HepG2 (cell line): ENCODE measurements around the gene BCAS3. TPM values are rescaled to one million over a fixed set of nuclear protein-coding genes. Genes with fewer than 3 reads are reported as not detected.

ENCODE experiments used
- HIVEP1 ChIP-seq: sonication (generic); formaldehyde crosslinking; IDR thresholded peaks from 2 replicates; pipeline ENCODE4 v1.4.0; 2020; ENCODE audit warnings: mild to moderate bottlenecking, missing genetic modification reagents
- RAD21 ChIP-seq: fragments of 450-650 bp; formaldehyde crosslinking; IDR thresholded peaks from 2 replicates; pipeline ENCODE4 v1.5.0; 2020; ENCODE audit warnings: mild to moderate bottlenecking
- RARG ChIP-seq: sonication (generic); formaldehyde crosslinking; IDR thresholded peaks from 2 replicates; pipeline ENCODE4 v1.4.0; 2020; ENCODE audit warnings: low read depth, mild to moderate bottlenecking, missing genetic modification reagents
- ZNF263 ChIP-seq: sonication (generic); formaldehyde crosslinking; IDR thresholded peaks from 2 replicates; pipeline ENCODE4 v1.4.0; 2020; ENCODE audit warnings: missing genetic modification reagents
- ZNF7 ChIP-seq: IDR thresholded peaks from 2 replicates; pipeline ENCODE4 v1.6.1; 2016; ENCODE audit warnings: missing biosample characterization, missing genetic modification reagents
- ZNF720 ChIP-seq: sonication (generic); formaldehyde crosslinking; IDR thresholded peaks from 2 replicates; pipeline ENCODE4 v1.4.0; 2020; ENCODE audit warnings: missing genetic modification reagents
- polyA plus RNA-seq, 8 experiments: library from polyadenylated mRNA; depleted of rRNA in 3 of 8; stranded (reverse) in 7 of 8; unstranded in 1 of 8; fragments of >200 nt; fragmentation: Illumina TruSeq in 4 of 8; extraction: Trizol in 4 of 8; gene quantifications; 2 replicates each; pipeline versions ENCODE4 v1.2.1 to v1.2.3, GENCODE V29; 2011 to 2016; ENCODE audit warnings: low read depth in 4 of 8, missing spikeins in 1 of 8, mixed read lengths in 1 of 8; ENCODE audit not compliant: insufficient read depth in 1 of 8
- total RNA-seq, 5 experiments: library from RNA; depleted of rRNA; stranded (reverse); fragments of >200 nt; fragmentation: Illumina TruSeq; extraction: Trizol; gene quantifications; 2 replicates each; pipeline ENCODE4 v1.2.3, GENCODE V29; 2016; ENCODE audit warnings: low read depth in 1 of 5
- TF ChIP-seq, protein P1 (sequence below): sonication (generic); formaldehyde crosslinking; IDR thresholded peaks from 2 replicates; pipeline ENCODE4 v1.4.0; 2020; ENCODE audit warnings: missing genetic modification reagents, borderline replicate concordance
- TF ChIP-seq, protein P2 (sequence below): sonication (generic); formaldehyde crosslinking; IDR thresholded peaks from 2 replicates; pipeline ENCODE4 v1.8.1; 2022; ENCODE audit warnings: low read depth, mild to moderate bottlenecking, missing genetic modification reagents
- TF ChIP-seq, protein P3 (sequence below): sonication (generic); formaldehyde crosslinking; conservative IDR thresholded peaks from 2 replicates; pipeline ENCODE4 v1.8.0; 2022; ENCODE audit warnings: missing genetic modification reagents
- TF ChIP-seq, protein P4 (sequence below): sonication (generic); formaldehyde crosslinking; IDR thresholded peaks from 2 replicates; pipeline ENCODE4 v1.5.1; 2020; ENCODE audit warnings: mild to moderate bottlenecking, missing genetic modification reagents, moderate library complexity
- TF ChIP-seq, protein P5 (sequence below): sonication (generic); formaldehyde crosslinking; IDR thresholded peaks from 2 replicates; pipeline ENCODE4 v1.8.0; 2022; ENCODE audit warnings: missing genetic modification reagents, mild to moderate bottlenecking, moderate library complexity, borderline replicate concordance
- TF ChIP-seq, protein P6 (sequence below): sonication (generic); formaldehyde crosslinking; IDR thresholded peaks from 2 replicates; pipeline ENCODE4 v1.4.0; 2020; ENCODE audit warnings: missing genetic modification reagents

Gene BCAS3
- total and polyA plus RNA-seq, 2 of the 13 experiments (the other 11 are each of a cell fraction or from before 2014, with no cell fraction given) = 10.7 to 11.2 TPM

DNA sequence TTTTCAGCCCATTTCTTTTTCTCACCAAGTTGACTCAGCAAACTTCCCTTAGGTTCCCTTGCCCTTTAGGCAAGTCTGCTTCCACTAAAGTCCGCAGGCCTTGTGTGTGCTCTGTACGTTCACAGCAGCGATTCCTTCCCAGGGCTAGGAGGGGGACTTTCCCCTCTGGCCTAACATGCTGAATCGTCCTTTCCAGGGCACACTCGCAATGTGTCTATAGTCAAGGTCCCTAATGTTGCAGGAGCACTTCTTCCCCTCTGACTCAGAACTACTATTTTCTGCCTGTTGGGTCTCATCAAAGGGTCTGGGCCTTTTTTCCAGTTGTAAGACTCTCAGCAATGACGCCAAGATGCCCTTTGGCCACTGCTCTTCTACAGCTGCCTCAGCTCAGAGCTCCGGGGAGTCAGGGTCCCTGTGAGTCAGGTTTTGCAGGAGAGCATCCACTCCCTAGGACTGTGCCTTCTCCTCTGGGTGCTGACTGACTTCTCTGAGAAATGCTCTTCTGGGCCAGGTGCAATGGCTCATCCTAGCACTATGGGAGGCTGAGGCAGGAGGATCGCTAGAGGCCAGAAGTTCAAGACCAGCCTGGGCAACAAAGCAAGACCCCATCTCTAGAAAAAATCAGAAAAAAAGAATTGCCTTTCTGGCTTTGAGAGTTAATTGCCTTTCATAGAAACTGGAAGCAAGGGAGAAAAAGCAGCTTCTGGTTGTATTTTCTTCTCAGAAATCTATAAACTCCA is 657.6 kb downstream of the BCAS3 start (continued):
- TF ChIP-seq, protein P1, sequence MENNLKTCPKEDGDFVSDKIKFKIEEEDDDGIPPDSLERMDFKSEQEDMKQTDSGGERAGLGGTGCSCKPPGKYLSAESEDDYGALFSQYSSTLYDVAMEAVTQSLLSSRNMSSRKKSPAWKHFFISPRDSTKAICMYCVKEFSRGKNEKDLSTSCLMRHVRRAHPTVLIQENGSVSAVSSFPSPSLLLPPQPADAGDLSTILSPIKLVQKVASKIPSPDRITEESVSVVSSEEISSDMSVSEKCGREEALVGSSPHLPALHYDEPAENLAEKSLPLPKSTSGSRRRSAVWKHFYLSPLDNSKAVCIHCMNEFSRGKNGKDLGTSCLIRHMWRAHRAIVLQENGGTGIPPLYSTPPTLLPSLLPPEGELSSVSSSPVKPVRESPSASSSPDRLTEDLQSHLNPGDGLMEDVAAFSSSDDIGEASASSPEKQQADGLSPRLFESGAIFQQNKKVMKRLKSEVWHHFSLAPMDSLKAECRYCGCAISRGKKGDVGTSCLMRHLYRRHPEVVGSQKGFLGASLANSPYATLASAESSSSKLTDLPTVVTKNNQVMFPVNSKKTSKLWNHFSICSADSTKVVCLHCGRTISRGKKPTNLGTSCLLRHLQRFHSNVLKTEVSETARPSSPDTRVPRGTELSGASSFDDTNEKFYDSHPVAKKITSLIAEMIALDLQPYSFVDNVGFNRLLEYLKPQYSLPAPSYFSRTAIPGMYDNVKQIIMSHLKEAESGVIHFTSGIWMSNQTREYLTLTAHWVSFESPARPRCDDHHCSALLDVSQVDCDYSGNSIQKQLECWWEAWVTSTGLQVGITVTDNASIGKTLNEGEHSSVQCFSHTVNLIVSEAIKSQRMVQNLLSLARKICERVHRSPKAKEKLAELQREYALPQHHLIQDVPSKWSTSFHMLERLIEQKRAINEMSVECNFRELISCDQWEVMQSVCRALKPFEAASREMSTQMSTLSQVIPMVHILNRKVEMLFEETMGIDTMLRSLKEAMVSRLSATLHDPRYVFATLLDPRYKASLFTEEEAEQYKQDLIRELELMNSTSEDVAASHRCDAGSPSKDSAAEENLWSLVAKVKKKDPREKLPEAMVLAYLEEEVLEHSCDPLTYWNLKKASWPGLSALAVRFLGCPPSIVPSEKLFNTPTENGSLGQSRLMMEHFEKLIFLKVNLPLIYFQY (CRISPR knock-in tag) = peak; percentile 44; the same call in 1 of the 2 replicates
- TF ChIP-seq ZNF720 (CRISPR knock-in tag) (no peak), RAD21 (CRISPR knock-in tag) (peak; percentile 15; the same call in 1 of the 2 replicates), HIVEP1 (peak; percentile 18; the same call in 1 of the 2 replicates), ZNF7 (CRISPR knock-in tag) (0 out of 2 replicates have a peak, but pooled peaks have one; percentile 22), RARG (CRISPR knock-in tag) (no peak), ZNF263 (CRISPR knock-in tag) (peak; percentile 76)
- TF ChIP-seq, protein P2, sequence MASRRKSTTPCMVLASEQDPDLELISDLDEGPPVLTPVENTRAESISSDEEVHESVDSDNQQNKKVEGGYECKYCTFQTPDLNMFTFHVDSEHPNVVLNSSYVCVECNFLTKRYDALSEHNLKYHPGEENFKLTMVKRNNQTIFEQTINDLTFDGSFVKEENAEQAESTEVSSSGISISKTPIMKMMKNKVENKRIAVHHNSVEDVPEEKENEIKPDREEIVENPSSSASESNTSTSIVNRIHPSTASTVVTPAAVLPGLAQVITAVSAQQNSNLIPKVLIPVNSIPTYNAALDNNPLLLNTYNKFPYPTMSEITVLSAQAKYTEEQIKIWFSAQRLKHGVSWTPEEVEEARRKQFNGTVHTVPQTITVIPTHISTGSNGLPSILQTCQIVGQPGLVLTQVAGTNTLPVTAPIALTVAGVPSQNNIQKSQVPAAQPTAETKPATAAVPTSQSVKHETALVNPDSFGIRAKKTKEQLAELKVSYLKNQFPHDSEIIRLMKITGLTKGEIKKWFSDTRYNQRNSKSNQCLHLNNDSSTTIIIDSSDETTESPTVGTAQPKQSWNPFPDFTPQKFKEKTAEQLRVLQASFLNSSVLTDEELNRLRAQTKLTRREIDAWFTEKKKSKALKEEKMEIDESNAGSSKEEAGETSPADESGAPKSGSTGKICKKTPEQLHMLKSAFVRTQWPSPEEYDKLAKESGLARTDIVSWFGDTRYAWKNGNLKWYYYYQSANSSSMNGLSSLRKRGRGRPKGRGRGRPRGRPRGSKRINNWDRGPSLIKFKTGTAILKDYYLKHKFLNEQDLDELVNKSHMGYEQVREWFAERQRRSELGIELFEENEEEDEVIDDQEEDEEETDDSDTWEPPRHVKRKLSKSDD = no peak
- TF ChIP-seq, protein P3, sequence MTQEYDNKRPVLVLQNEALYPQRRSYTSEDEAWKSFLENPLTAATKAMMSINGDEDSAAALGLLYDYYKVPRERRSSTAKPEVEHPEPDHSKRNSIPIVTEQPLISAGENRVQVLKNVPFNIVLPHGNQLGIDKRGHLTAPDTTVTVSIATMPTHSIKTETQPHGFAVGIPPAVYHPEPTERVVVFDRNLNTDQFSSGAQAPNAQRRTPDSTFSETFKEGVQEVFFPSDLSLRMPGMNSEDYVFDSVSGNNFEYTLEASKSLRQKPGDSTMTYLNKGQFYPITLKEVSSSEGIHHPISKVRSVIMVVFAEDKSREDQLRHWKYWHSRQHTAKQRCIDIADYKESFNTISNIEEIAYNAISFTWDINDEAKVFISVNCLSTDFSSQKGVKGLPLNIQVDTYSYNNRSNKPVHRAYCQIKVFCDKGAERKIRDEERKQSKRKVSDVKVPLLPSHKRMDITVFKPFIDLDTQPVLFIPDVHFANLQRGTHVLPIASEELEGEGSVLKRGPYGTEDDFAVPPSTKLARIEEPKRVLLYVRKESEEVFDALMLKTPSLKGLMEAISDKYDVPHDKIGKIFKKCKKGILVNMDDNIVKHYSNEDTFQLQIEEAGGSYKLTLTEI = no peak
- TF ChIP-seq, protein P4, sequence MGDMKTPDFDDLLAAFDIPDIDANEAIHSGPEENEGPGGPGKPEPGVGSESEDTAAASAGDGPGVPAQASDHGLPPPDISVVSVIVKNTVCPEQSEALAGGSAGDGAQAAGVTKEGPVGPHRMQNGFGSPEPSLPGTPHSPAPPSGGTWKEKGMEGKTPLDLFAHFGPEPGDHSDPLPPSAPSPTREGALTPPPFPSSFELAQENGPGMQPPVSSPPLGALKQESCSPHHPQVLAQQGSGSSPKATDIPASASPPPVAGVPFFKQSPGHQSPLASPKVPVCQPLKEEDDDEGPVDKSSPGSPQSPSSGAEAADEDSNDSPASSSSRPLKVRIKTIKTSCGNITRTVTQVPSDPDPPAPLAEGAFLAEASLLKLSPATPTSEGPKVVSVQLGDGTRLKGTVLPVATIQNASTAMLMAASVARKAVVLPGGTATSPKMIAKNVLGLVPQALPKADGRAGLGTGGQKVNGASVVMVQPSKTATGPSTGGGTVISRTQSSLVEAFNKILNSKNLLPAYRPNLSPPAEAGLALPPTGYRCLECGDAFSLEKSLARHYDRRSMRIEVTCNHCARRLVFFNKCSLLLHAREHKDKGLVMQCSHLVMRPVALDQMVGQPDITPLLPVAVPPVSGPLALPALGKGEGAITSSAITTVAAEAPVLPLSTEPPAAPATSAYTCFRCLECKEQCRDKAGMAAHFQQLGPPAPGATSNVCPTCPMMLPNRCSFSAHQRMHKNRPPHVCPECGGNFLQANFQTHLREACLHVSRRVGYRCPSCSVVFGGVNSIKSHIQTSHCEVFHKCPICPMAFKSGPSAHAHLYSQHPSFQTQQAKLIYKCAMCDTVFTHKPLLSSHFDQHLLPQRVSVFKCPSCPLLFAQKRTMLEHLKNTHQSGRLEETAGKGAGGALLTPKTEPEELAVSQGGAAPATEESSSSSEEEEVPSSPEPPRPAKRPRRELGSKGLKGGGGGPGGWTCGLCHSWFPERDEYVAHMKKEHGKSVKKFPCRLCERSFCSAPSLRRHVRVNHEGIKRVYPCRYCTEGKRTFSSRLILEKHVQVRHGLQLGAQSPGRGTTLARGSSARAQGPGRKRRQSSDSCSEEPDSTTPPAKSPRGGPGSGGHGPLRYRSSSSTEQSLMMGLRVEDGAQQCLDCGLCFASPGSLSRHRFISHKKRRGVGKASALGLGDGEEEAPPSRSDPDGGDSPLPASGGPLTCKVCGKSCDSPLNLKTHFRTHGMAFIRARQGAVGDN (CRISPR knock-in tag) = no peak
- TF ChIP-seq, protein P5, sequence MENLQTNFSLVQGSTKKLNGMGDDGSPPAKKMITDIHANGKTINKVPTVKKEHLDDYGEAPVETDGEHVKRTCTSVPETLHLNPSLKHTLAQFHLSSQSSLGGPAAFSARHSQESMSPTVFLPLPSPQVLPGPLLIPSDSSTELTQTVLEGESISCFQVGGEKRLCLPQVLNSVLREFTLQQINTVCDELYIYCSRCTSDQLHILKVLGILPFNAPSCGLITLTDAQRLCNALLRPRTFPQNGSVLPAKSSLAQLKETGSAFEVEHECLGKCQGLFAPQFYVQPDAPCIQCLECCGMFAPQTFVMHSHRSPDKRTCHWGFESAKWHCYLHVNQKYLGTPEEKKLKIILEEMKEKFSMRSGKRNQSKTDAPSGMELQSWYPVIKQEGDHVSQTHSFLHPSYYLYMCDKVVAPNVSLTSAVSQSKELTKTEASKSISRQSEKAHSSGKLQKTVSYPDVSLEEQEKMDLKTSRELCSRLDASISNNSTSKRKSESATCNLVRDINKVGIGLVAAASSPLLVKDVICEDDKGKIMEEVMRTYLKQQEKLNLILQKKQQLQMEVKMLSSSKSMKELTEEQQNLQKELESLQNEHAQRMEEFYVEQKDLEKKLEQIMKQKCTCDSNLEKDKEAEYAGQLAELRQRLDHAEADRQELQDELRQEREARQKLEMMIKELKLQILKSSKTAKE = no peak
- TF ChIP-seq, protein P6, sequence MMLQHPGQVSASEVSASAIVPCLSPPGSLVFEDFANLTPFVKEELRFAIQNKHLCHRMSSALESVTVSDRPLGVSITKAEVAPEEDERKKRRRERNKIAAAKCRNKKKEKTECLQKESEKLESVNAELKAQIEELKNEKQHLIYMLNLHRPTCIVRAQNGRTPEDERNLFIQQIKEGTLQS (CRISPR knock-in tag) = peak; percentile 66; the same call in 1 of the 2 replicates
